LNCaP clone FGC (cell line): ENCODE data around the gene SMAD3.
"Not testable (repeated sequence)": the region's sequence is repeated elsewhere in the genome, so short reads cannot be mapped to it uniquely, and the experiment has no call there.

ENCODE experiments used
- DNase-seq: peaks from one replicate; pipeline ENCODE4 v3.0.0-alpha.2; 2011; ENCODE audit warnings: low read depth
- H3K4me3 ChIP-seq: 2 replicates; pipeline ENCODE4 v1.5.1; 2011; ENCODE audit warnings: mild to moderate bottlenecking, low read depth, low read length, control low read depth
- TF ChIP-seq, protein P1 (sequence below): IDR thresholded peaks from 2 replicates; pipeline ENCODE4 v1.5.1; 2012; ENCODE audit warnings: mild to moderate bottlenecking; ENCODE audit not compliant: control insufficient read depth, insufficient read depth; ENCODE audit errors: extremely low read depth

SMAD3 gene

DNA sequence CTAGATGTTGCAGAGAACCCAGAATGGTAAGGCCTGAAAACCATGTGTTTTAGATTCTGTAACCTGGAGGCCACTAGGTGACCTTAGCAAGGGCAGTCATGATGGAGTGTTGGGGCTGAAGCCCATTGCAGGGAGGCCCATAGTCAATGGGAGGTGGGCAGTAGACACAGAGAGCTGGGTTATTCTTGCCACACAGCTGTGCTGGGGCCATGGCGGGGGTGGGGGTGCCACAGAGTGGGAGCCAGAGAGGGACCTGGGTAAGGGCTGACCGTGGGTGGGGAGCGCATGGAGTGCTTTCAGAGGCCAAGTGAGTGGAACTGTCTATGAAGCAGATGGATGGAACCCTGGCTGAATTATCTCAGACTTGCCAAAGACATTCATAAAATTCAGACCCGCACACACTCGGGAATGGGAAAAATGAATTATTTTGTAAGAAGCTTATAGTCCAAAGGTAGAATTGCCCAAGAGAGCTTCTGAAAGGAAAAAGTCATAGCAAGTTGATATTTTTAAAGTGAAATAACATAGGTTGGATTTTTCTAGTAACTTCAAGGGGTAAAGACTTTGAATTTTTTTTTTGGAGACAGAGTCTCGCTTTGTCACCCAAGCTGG, 53.9 kb downstream of the SMAD3 start:
- DNase-seq: no peak
- no peak overlapping the region for H3K4me3 ChIP-seq
- TF ChIP-seq, protein P1, sequence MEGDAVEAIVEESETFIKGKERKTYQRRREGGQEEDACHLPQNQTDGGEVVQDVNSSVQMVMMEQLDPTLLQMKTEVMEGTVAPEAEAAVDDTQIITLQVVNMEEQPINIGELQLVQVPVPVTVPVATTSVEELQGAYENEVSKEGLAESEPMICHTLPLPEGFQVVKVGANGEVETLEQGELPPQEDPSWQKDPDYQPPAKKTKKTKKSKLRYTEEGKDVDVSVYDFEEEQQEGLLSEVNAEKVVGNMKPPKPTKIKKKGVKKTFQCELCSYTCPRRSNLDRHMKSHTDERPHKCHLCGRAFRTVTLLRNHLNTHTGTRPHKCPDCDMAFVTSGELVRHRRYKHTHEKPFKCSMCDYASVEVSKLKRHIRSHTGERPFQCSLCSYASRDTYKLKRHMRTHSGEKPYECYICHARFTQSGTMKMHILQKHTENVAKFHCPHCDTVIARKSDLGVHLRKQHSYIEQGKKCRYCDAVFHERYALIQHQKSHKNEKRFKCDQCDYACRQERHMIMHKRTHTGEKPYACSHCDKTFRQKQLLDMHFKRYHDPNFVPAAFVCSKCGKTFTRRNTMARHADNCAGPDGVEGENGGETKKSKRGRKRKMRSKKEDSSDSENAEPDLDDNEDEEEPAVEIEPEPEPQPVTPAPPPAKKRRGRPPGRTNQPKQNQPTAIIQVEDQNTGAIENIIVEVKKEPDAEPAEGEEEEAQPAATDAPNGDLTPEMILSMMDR: no peak

DNA sequence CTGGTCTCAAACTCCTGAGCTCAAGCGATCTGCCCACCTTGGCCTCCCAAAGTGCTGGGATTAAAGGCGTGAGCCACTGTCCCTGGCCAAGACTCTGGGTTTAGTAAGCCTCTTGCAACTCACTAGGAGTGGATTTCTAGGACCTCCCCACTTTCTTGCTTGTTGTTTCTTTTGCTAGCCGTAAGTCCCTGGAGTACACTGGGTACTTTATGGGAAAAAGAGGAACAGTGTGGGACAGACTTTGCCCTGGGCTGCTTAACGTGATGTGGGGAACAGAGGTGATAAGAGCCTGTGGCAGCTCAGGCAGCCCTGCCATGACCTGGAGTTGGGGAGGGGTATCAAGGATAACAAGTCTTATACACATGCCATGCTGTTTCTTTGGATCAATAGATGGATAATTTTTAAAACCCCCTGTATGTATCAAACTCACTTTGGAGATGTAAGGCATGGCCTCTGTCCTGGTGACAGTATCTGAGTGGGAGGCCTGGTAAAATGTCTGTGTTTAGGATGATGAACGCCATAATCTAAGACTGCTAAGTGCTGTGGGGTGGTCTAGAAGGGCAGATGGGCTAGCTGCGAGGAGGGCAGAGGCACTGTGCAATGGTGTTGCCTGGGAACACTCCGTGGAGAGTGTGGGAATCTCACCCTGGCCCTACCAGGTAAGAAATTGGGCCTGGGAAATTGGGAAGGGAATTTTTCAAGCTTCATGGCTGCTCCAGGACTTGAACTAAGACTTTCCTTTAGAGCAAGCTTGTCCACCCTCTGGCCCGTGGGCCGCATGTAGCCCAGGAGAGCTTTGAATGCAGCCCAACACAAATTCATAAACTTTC, 54.8 kb downstream of the SMAD3 start:
- TF ChIP-seq, protein P1: no peak
- DNase-seq: no peak
- H3K4me3 ChIP-seq: no peak overlapping the region

DNA sequence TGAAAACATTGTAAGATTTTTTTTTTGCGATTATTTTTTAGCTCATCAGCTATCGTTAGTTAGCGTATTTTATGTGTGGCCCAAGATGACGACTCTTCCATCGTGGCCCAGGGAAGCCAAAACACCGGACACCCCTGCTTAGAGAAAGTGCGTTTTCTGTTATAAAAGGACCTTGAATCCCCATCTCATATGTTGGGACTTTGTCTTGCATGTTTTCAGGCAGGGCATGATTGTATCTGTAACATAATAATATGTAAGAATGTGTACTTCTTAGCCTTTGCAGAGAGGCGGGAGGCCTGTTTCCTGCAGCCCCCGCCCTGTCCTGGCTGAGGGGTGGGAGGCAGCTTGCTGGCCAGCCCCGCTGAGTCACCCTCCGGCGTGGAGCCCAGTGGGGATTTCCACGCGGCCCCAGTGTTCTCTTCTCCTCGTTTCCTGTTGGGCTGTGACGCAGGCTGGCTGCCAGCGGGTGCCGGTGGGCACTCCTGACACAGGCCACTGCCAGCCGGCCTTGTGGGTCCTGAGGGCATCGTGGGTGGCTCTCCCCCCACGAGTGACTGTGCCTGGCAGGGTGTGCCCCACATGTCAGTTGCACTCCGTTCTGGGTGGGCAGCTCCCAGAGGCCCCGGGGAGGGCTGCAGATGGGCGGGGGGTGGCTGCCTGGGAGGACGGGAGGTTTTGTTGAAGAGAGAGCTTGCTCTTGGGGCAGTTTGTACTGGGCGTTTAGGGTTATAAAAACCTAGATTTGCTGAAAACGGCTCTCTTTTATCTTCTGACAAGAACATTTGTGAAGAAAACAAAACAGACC, 55.6 kb downstream of the SMAD3 start:
- TF ChIP-seq, protein P1: no peak
- no peak overlapping the region for H3K4me3 ChIP-seq
- DNase-seq: no peak

DNA sequence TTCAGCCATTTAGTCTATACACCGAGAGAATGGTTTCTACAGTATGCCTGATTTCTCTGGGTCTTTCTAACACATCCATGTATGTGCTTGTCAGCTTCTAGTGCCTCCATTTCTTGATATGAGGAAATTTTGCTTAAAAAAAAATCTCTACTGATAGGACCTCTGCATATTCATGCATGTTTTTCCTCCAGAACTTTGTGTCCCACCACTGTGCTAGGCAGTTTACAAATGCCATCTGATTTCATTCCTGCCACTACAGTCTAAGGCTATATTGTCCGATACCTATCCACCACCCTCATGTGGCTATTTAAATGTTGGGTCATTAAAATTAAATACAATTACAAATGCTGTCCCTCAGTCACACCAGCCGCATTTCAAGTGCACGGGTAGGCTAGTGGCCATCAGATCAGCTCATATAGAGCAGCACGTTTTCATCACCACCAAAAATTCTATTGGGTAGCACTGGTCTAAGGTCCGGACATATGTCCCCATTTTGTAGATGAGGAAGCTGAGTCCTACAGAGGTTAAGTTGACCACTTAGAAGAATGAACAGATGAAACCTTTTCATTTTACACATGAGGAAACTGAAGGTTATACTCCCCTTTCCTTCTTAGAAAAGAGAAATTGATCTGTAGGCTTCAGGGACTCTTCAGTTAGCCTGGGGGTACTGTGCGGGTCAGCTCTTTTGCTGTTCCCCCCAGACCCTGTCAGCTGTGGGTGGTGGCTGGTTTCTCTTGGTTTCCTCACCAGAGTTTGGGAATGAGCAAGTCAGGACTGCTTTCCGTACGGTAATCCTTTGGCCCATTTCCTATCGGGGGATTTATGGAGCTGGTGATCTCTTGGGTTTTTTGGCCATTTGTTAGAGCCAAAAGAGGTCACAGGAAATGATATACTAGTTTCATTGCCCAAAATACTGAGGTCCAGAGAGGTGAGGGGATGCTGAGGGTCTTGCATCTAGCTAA, 56.5 kb downstream of the SMAD3 start:
- TF ChIP-seq, protein P1: no peak
- no peak for DNase-seq
- H3K4me3 ChIP-seq: no peak overlapping the region

DNA sequence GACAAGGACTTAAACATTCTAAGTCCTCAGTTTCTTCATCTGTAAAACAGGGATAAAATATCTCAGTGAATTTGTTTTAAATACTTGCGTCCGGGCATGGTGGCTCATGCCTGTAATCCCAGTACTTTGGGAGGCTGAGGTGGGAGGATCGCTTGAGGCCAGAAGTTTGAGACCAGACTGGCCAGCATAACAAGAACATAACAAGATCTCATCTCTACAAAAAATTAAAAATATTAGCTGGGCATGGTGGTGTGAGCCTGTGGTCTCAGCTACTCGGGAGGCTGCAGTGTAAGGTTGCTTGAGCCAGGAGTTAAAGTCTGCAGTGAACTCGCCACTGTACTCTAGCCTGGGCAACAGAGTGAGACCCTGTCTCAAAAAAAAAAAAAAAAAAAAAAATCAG, 57.4 kb downstream of the SMAD3 start:
- H3K4me3 ChIP-seq, DNase-seq: not testable (repeated sequence)

DNA sequence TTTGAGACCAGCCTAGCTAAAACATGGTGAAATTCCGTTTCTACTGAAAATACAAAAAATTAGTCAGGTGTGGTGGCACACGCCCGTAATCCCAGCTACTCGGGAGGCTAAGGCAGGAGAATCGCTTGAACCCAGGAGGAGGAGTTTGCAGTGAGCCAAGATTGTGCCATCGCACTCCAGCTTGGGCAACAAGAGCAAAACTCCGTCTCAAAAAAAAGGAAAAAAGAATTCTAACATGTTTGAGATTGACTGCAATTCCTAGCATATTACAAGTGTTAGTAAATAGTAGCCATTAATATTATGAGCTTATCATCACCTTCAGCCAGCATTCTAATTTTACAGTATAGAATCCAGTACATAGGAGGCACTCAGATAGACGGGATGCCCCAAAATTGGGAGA, 57.9 kb downstream of the SMAD3 start:
- not testable (repeated sequence) for H3K4me3 ChIP-seq, DNase-seq

DNA sequence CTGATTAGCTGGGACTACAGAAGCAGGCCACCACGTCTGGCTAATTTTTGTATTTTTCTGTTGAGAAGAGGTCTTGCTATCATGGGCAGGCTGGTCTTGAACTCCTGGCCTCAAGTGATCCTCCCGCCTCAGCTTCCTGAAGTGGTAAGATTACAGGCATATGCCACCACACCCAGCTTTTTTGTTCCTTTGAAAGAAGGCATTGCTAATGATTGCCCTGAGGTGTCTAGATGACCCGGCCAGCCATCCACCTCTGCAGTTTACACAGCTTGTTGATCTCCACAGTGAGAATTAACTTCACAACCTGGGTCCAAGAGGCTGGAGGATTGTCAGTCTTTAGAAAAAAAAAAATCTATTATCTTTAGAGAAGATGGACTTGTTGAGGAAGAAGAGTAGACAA, 58.7 kb downstream of the SMAD3 start:
- H3K4me3 ChIP-seq: no peak overlapping the region
- TF ChIP-seq, protein P1: no peak

More for the DNA sequence above, 58.7 kb downstream of the SMAD3 start:
- no peak for DNase-seq
